Activated T-cell treated with anti-CD3 and anti-CD28 coated beads, Interleukin-2, amount 50 U/mL, for 1 hour (primary cell): Measurements from ENCODE around the gene FCER1G.
"Not testable (repeated sequence)": the region's sequence is repeated elsewhere in the genome, so short reads cannot be mapped to it uniquely, and the experiment has no call there.

Experiments
- DNase-seq: peaks from one replicate; pipeline ENCODE4 v3.0.0-alpha.2; 2020

FCER1G gene

DNA sequence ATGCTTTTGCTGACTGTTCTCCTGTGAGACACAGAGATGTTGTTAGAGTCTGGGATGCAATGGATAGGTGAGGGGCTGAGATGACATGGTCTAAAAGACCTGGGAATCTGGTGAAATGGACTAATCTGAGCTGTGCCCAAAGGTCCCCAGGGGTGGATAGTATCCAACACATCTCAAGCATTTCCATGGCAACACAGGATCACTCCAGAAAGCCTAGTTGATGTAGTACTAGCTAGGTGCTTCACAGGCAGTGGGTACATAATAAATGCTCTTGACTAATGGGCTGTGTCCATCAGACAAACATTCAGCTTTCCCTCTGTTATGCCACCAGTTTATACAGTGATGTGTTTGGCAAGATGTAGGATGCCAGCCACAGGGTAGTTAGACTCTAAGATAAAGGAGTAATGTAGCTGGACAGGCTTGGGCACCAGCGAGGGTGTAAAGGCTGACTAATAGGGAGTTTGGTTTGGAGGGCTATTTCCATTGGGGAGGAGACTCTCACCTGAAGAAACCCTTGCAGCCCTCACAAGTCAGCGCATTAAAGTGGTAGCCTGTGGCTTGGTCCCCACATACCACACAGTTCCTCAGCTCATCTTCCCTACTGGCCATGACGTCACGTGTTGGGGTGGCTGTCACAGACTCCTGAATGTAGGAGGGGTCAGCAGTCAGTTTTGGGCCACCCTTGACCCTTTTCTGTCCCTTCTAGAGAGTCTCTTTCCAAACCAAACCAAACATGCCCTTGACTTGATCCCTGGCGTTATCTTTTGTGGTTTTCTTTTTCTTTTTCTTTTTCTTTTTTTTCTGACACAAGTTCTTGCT is 21.1 kb downstream of the FCER1G start:
- no peak for DNase-seq

DNA sequence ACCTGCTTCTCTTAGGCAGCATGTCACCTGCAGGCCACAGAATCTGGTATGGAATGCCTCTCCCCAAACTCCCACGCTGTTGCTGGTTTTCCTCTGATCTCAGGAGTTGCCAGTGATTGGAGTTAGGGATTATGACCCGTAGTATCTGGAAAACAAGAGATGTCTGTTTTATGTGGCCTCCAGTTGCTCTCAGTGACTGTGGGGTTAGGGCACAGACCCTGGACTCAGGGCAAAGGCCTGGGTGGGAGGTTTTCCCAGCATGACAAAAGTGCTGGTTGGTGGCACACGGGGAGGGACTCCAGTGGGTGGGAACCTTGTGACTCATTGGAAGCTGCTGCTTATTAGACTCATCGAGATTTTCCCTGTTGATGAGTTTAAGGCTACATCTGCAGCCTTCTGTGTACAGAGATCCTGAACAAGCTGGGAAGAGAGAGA is 23.0 kb downstream of the FCER1G start, which contains the start of gene NR1I3:
Gene NR1I3 (minus strand): TSS at position 165 of the 435 bp plus-strand sequence. CDS start 1,638 bp downstream, outside the sequence.
- no peak for DNase-seq

DNA sequence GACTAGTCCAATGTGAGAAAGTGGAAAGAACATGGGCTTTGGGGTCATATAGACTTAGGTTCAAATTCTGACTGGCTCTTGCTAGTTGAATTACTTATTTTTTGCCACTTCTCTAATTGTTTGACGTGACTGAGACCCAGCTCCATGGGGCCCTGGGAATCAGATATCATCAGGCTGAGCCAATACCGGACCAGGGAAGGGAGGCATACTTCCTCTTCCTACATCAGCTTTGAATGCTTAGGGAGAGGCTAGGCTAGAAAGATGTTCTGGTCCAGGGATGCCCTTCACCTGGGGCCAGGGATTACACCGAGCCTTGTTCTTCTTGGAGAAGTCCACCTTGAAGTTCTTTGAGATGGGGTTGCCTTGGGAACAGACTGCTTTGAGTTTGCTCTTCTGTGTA is 26.6 kb downstream of the FCER1G start:
- DNase-seq, result no peak

DNA sequence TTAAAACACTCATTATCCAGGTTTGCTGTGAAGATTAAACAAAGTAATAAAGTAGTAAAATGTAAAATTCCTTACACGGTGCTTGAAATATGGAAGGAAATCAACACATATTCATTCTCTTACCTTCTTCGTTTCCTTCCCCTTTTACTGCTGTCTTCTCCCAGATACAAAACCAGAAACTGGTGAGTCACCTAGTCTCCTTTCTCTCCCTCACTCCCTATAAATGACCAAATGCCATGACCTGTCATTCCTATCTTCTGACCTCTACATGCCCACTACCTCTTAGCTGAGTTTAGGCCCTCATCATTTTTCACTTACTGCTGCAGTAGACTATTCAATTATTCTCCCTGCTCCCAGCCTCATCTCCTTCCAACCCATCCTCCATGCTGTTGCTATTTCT is 27.2 kb downstream of the FCER1G start:
- DNase-seq, result no peak

DNA sequence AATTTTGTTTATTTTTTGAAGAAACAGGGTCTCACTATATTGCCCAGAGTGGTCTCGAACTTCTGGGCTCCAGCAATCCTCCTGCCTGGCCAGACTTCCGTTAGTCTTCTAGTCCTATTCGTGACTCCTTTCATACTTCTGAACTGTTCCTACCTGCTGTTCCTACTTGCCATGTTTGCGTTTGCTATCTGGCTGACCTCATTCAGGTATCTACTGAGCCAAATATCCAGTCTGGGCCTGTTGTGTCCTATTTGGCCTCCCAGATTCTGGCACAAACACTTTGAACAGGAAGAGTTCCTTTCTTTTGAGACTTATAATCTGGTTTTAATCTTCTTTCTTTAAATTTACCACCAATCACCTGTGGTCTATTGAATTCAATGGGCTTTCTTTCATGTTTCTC is 29.8 kb downstream of the FCER1G start:
- no peak for DNase-seq

DNA sequence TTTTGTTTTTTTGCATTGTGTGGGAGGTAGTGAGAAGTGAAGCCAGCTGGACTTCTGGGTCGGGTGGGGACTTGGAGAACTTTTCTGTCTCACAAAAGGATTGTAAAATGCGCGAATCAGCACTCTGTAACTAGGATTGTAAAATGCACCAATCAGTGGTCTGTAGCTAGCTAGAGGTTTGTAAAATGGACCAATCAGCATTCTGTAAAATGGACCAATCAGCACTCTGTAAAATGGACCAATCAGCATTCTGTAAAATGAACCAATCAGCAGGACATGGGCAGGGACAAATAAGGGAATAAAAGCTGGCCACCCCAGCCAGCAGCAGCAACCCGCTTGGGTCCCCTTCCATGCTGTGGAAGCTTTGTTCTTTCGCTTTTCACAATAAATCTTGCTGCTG is 35.0 kb downstream of the FCER1G start:
- not testable (repeated sequence) for DNase-seq

DNA sequence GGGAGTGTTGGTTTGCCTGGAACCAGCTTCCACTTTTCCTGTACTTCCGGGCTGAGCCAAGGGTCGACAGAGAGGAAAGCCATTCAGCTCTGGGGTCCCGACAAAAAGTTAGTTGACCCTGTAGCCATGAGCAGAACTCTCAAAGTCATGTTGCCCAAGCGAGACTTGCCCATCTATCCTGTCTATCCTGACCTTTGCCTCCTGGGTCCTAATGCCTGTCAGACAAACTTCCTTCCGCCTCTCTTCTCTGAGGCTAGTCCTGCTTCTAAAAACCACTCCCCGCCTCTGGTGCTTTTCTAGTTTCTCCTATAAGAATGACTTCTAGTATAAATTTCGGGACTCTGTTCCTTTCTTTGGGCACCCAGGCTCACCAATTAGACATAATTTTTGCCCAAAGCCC is 35.7 kb downstream of the FCER1G start:
- no peak for DNase-seq

DNA sequence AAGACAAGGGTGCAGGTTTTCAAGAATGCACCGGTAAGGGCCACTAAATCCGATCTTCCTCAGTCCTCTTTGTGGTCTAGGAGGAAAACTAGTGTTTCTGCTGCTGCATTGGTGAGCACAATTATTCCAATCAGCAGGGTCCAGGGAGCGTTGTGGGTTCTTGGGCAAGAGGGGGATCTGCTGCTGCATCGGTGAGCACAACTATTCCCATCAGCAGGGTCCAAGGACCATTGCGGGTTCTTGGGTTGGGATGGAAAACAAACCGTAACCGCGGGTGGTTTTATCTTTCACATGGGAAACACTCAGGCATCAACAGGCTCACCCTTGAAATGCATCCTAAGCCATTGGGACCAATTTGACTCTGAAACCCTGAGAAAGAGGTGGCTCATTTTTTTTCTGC is 36.5 kb downstream of the FCER1G start:
- DNase-seq, result no peak

DNA sequence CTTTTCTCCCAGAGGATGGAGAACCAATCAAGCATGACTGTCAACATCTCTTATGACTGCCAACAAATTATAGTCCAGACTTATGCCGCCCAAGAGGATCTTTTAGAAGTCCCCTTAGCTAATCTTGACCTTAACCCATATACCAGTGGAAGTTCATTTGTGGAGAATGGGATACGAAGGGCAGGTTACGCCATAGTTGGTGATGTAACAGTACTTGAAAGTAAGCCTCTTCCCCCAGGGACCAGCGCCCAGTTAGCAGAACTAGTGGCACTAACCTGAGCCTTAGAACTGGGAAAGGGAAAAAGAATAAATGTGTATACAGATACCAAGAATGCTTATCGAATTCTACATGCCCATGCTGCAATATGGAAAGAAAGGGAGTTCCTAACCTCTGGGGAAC is 40.2 kb downstream of the FCER1G start:
- not testable (repeated sequence) for DNase-seq

DNA sequence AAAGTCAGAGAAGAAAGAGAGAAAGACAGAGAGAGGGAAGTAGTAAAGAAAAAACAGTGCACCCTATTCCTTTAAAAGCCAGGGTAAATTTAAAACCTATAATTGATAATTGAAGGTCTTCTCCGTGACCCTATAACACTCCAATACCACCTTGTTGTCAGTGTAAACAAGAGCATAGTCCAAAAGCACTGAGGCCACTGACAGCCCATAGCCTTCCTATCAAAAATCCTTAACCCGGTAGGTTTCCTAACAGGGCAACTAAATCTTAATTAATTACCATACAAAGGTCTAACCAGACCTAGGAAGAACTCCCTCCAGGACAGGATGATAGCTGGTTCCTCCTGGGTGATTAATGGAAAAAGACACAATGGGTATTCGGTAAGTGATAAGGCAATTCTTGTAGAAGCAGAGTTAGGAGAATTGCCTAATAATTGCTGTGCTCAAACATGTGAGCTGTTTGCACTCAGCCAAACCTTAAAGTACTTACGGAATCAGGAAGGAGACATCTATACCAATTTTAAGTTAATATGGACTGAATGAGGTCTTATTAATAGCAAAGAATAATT is 40.9 kb downstream of the FCER1G start:
- not testable (repeated sequence) for DNase-seq

DNA sequence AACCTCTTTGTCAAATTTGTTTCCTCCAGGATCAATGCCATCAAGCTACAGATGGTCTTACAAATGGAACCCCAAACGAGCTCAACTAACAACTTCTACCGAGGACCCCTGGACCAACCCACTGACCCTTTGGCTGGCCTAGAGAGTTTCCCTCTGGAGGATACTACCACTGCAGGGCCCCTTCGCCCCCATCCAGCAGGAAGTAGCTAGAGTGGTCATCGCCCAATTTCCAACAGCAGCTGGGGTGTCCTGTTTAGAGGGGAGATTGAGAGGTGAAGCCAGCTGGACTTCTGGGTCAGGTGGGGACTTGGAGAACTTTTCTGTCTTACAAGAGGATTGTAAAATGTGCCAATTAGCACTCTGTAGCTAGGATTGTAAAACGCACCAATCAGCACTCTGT is 42.0 kb downstream of the FCER1G start:
- DNase-seq, result not testable (repeated sequence)

DNA sequence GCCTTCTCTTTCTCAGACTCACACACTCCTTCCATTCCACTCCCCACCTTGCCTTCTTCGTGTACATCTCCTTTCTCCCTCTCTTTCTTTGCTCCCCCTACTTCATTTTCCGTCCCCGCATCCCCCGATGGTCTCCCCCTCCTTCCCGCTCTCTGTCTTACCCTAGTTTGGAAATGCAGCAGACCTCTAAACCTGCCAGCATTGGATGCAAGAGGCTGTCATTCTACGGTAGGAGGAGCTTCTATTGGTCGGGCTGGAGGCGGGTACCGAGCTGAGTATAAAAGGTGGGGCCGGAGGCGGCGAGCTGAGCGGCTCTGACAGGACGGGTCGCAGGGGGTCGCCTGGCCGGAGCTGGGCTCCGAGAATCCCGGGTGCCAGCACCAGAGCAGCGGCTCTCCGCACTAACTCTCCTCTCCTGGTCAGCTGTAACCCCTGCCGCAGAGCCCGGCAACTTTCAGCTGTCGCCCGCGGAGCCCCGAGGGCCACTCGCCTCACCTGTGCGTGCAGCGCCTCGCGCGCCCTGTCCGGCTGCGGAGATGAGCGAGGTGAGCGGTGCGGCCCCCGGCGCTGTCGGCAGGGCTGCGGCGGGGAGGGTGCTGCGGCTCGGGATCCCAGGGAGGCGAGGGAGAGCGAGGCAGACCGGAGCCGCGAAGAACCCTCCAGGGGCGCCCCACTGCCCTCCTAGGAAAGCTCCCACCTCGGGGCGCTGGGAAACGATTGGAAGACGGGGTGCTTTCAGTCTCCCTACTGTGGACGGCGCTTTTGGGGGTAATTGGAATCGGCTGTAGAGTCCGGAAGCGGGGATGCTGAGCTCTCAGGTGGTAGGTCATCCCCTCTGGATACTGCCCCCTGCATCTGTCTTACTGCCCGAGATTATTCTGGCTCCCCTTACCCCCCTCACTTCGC is 43.6 kb downstream of the FCER1G start, which contains the start of gene PCP4L1:
Gene PCP4L1 (plus strand): TSS at position 307 of the 906 bp plus-strand sequence. CDS start 230 bp downstream, at position 537.
- DNase-seq, result peak; percentile 32

DNA sequence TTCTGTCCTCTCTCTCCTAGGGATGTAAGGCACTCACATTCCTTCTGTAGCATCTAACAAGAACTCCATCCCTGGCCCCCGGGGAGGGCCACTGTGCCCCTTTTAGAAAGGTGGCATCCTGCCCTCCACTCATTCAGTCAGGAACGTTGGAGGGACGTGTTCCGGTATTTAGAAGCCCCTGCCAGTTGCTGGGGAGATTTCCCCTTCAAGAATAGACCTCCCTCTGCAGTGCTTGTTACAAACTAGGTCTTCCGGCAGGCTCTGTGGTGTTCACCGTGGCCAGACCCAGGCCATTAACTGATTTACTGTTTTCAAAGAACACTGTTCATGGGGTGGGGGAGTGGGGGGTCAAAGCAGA is 44.2 kb downstream of the FCER1G start:
- no peak for DNase-seq

DNA sequence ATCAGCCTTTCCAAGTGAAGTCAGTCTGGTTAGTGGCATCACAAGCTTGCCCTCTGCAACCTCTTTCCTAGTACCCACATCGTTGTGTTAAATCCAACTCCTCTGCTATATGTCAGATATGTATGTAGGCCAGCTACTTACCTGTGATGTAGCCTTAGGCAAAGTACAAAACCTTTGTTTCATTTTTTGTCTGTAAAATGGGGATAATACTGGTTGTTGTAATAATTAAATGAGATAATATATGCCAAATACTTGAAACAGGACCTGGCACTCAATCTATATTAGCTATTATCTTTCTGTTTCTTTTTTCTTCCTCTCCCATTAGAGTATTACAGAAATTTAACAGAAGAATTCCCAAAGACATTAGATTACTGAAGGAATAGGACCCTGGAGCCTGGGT is 44.7 kb downstream of the FCER1G start:
- DNase-seq, result no peak

DNA sequence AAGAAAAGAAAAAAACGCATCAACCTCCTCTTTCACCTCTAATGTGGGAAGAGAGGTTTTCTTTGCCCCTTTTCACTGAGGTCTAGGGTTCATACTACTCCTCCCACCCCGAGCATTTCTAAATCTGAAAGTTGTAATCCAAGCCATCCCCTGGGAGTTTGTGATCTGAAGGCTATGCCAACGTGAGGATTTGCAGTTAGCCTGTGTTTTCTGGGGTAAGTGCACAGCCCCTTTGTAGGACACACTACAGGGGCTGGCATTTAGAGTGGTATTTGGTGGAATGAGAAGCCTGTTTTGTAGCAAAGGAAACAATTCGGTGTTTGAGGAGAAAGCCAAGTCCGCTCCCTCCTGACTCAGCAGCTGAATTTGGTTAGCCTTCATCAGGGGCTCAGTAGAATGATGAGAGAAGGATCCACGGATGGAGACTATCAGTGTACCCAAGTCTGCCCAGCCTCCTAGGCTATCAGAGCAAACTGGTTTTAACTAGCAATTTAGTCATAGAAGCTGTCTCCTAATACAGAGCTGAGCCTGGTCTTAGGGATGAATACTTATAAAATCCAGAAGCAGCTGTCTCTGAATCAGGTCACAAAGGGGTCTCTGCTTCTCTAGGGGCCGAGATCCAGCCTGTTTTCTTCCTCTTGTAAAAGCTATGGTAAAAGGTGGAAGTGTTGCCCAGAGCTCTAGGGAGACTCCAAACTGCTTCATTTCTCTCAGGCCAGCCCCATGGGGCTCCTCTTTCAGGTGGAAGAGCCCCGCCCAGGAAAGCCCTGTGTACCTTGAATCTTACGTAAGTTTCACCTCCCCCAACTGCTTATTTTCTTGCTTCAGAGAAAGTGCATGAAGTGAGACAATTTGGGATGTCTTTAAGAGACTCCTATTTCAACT is 45.5 kb downstream of the FCER1G start:
- no peak for DNase-seq

DNA sequence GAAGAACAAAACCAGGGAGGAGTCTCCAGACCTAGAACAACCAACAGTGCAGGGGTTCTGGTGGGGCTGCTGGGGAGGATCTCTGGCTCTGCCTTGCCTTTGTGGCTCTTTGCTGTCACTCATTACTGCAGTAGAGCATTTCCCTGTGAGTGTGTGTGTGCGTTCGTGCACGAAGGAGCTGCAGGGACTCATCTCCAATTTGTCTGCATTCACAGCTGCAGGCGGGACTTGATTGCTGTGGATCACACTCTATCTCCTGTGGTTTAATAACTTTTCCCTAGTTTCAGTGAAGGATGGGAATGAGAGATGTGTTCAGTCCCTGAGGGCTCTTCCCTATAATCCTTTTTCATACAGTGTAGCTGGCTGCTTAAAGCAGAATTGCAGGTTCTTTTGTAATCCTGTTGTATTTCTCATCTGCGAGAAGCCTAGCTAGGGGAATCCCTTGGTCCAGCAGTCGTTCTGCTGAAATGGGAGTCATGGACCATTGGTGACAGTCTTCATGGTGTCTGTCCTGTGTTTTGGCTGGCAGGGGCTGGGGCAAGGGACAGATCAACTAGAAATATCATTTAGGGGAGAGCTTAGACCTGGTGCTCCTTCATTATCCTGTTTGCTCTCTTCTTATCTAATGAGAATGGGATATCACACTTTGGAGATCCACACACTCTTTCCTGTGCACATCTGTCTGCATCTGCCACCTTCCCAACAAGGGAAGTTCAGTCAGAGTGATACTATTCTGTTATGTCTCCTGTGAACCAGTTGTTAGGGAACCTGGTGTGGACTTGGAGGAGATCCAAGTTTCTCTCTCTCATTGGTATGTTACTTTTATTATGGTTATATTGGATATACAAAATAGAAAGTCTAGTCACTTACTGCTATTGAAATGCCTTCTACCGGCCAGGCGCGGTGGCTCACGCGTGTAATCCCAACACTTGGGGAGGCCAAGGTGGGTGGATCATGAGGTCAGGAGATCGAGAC is 46.5 kb downstream of the FCER1G start:
- no peak for DNase-seq

DNA sequence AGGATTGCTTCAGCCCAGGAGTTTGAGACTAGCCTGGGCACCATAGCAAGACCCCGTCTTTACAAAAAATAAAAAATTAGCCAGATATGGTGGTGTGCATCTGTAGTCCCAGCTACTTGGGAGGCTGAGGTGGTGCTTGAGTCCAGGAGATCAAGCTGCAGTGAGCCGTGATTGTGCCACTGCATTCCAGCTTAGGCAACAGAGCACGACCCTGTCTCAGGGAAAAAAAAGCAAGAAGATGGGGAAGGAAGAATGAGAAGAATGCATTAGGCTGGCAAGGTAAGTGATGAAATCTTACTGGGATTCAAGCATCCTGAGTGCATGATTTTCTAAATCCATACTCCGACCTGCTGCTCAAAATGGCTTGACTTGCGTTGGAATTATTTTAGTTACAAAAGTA is 50.2 kb downstream of the FCER1G start:
- DNase-seq, result no peak

DNA sequence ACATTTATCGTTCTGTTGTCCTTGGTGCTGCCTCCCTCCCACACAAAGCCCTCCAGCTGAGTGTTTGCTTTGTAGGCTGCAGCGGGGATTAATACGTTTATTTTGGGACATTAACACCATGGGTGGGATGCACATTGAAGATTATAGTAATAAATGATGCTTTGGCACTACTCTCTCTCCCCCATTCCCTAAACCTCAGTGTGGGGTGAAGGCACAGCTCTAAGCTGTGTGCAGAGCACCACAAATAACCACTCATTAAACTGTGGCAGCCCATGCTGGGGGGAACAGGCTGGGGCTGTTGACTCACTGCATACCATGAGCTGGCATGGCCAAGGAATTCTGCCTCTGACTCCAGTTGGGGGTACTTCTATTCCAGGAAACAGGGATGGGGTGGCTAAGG is 51.1 kb downstream of the FCER1G start:
- DNase-seq, result no peak

DNA sequence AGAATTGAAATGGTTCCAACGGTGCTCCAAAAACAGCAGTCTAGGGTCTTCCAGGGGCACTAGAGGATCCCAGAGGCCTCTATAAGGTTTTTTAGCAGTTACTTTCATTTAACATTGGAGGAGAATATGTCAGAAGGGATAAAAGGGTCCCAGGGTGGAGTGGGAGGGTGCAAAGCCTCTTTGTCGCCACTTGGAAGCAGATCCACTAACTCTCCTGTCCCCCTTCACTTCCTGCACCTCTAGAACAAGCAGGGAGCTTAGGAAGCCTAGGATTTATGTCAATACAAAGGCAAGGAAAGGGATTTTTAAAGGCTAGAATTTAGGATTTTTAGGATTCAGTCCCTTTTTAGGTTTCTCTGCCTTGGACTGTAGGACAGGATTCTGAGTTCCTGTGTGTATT is 51.7 kb downstream of the FCER1G start:
- DNase-seq, result no peak

DNA sequence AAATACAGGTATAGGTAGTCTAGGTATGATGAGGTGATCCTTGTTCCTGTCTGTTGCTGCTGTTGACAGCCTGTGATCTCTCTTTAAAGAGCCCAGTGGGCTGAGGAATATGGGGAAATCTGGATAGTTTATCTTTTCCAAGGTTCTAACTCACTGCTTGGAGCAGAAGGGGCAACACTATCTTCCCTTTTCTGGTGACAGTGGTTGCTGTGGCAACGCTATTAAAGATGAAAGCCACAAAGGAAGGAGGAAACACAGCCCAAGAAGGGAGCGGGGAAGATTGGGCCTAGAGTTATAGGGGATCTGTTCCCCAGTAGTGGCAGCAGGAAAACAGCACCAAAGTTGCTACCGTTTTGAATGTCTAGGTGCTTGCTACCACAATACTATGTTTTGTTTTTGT is 52.2 kb downstream of the FCER1G start:
- no peak for DNase-seq
